GM18498 (cell line): ENCODE results near the gene HLA-DMB.
"Not testable (repeated sequence)": the region's sequence is repeated elsewhere in the genome, so short reads cannot be mapped to it uniquely, and the experiment has no call there.

Experiments used
- ATAC-seq: cut with Tn5 transposase; IDR thresholded peaks from one replicate; pipeline ENCODE4 v1.9.1; 2021; ENCODE audit warnings: mild to moderate bottlenecking, moderate library complexity; ENCODE audit not compliant: unreplicated experiment

HLA-DMB gene

DNA sequence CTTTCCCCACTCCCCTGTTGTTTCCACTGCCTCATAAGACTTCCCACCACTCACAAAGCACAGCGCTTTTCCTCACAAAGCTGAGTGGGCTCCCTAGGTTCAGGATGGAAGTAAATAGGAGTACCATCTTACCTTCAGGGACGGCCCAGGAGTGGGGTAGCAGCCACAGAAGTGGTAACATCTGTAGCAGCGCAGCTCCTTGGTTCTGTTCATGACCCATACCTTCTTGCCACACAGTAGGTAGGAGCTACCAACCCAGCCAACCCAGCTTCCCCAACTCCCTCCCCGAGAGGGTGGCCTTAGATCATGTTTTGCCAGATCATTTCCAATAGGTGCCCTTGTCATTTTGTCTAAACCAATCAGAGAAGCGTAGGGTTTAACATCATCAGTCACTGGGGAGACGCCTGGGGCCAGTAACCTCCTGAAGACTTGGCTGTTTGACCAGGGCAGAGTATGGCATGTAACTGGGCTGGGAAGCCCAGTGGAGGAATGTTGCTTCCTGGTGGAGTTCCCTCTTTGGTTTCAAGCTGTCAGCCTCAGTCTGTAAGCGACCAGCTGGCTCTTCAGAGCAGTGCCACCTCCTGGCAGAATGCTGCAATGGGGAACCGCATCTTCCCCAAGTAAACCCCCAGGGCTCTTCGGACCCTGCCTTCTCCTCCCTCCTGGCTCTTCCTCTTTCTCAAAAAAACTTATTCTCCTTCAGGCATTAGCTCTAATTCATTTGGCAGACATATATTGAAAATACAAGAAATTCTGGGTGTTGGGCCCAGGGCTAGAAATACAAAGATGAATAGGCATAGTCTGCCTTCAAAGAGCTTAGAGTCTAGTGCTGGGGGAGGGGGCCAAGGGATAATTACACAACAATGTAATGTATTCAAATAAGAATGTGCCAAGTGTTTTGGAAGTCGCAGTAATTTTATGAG, 12.2 kb upstream of the HLA-DMB start, which contains the start of gene HLA-DMA:
Gene HLA-DMA (minus strand): TSS at position 281 of the 923 bp plus-strand sequence. CDS start 61 bp downstream, at position 220.
- ATAC-seq: peak; percentile 88

DNA sequence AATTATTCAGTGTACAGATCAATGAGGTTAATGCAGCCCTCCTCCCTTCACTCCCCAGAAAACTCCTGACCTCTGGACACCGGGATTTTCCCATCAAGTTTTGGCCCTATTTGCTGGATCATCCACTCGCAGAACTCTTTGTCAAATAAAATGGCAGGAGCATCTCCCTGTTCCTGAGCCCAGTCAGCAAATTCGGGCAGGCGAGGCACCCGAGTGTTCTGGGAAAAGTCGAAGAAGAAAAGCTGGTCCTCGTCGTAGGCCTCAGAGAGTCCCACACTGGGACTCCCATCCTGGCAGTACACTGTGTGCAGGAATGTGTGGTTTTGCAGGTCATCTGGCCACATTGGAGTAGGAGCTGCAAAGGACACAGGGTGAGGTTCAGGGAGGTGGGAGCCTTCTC, 9.6 kb upstream of the HLA-DMB start:
- ATAC-seq: no peak

DNA sequence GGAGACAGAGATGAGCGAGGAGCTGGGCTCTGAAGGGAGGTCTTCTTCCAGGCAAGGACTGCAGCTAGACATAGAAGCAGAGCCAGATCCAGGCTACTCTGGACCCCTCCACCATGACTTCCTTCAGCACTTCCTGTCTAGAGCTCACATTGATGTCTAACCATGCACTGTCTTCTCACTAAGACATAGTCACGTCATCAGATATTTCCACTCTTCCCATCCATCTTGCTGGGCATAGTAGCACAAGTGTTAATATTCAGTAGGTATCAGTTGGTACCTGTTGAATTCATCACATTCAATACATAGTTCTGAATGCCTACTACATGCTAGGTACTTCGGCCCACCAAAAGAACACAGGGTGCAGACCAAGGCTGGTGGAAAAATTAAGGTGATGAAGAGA, 9.2 kb upstream of the HLA-DMB start:
- ATAC-seq: no peak

DNA sequence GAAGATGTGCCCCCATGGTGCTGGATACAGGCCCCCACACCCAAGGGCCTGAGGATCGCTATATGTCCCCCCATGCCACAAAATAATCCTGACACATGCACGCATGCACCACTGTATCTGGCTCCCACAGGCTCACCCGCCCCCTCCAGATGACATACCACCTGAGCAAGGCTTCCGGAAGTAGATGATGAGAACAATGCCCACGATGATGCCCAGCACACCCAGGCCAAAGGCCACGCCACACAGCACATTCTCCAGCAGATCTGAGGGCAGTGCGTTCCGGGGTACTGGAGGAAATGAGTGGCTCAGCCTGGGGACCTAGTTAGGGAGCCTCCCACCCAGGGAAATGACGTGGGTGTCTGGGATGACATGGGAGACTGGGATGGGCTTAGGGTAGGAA, 8.3 kb upstream of the HLA-DMB start:
- no peak for ATAC-seq

DNA sequence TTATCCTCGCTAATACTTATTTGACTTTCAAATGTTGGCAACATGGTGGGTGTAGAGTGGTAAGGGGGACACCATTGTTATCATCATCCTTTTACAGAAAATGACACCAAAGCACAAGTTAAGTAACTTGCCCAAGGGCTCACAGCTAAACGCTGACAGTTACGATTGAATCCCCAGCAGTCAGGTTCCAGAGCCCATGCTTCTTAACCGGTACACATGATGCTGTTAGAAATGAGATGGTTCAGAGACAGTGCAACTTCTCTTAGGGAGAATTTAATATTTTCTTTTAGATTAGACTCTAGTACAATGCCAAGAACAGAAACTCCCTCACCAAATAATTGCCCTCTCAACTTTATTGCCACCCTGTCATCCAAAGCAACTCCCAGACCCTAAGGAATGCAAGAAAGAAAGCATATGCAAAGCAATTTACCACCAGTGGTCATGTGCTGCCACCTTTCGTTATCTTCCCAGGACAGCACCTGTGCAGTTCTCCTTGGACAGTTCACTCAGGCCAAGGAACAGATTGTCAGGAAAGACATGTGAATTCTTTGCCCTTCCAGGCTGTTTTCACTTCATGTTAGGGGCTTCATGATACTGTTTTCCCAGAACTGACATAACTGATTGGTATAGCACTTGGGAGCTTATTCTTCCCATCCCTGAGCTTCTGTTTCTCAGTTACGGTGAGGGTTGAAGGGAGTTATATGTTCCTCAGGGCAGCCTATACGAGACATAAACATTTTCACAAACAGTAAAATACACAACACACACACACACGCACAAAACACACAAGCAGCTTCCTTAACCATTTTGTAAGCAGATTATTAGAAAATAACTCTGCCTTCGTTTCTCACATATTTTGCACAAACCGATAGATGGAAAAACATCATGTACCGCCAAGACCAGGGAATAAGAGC, 7.0 kb upstream of the HLA-DMB start:
- no peak for ATAC-seq

DNA sequence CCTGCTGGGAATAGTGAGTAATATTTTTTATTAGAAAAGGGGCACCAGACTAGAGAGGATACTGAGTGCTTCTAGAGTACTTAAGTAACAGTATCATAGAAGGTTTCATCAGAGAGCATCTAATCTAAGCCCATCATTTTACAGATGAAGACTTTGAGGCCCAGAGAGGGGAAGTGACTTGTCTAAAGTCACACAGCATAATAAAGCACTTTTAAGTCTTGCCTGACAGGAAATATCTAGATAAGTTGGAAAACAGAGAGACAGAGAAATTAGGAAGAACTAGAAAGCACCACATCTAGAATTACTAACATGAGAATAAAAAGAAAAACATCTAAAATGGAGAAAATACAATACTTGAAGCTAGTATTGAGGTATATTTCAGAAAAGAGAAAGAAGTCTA, 6.1 kb upstream of the HLA-DMB start:
- no peak for ATAC-seq

DNA sequence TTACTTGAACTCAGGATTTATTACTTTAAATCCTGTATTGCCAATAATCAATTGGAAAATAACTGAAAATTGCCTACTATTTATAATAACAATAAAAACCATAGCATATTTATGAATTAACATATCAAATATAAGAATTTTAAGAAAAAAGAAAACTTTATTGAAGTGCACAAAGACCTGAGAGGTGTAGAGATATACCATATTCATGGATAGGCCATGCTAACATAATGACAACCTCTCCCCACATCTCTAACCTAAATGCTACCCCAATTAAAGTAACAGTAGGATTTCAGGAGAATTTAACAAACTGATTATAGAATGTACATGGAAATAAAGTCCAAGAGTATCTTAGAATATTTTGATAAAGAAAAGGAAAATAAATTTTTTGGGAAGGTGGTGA, 5.1 kb upstream of the HLA-DMB start:
- ATAC-seq: no peak

DNA sequence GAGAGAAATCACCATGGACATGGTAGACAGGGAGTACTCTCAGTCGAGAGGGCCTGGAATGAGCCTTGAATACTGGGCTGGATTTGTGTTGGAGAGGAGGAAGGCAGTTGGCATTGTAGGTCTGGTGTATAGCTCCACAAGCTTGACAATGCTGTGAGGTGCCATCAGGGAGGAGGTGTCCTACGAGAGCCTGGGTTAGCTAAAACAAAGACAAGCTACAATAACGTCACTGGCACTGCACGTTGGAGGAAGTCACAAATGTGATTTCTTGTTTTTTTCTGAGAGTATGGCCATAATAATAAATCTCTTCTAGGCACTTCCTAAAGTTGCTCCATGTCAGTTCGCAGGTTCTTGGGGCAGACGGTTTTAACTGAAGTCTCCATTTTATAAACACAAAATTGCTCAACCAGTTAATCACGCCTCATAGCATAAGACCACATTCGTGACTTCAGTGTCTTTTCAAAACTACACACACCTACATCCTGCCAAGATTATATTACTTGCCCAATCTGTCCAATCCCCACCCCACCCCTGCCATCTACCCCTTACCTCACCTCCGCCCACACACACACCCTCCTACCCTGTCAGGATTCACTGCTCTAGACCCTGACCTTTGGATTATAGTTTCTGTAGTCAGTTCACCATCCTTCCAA, 4.4 kb upstream of the HLA-DMB start:
- ATAC-seq: no peak

DNA sequence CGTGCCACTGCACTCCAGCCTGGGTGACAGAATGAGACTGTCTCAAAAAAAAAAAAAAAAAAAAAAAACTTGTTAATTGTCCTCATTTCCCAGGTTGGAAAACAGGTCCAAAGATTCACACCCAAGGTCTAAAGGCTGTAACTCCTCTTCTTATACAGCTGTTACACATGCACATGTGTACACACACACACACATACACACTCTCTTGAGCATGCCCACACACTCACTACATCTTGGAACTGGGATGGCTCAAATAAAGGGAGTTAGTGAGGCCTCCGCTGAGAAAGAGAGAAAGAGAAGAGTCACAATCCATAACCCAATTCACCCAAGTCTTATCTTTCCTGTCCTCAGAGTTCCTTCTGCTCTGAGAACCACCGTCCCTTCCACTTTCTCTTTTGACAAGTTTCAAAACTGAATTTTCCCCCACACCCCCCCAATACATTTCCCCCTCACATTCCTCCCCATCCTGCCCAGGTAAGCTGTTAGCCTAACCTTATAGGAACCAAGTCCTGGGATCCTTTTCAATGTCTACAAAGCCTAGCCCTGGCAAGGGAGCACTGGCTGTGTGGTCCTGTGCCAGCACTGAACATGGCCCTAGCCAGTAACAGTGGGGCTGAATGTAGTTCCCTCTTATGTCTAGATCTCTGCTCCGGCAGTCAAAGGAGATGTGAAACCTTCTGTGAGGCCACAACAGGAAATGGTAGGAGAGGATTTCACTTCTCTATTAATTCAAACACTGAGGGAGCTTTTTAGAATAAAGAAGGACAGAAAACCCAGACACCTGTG, 3.2 kb upstream of the HLA-DMB start:
- ATAC-seq: peak; percentile 45

DNA sequence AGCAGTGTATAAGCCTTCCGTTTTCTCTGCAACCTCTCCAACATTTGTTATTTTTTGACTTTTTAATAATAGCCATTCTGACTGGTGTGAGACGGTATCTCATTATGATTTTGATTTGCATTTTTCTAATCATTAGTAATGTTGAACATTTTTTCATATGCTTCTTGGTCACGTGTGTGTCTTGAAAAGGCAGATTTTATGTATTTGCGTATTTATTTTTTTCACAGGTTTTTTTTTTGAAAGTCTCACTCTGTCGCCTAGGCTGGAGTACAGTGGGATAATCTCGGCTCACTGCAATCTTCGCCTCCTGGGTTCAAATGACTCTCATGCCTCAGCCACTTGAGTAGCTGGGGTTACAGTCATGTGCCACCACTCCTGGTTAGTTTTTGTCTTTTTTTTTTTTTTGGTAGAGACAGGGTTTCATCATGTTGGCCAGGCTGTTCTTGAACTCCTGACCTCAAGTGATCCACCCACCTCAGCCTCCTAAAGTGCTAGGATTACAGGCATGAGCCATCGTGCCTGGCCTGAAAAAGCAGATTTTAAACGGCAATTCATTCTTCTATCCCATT, 1.8 kb upstream of the HLA-DMB start:
- ATAC-seq: not testable (repeated sequence)

DNA sequence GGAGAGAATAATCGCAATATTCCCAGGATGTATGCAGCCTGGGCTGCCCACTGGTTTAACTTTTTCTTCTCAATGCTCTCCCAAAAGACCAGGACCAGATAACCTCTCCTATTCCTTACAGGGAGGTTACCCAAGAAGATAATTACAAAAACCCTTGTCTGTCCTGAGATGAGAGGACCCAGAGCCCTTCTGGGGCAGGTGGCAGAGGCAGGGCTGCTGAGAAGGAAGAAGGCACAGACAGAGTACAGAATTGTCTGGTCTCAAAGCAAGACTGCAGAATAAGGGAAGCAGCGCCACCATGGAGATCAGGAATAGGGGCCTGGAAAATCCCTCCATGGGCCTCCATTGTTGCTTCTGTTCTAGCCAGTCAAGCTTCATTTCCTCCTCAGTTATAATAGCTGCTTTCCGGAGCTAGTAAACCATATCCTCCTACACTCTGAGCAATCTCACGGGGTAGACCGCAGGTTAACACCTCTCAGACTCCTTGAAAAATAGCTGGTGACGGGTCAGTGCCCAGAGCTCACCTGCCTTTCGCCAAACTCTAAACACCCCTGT, 463 bp upstream of the HLA-DMB start:
- ATAC-seq: peak; percentile 57

DNA sequence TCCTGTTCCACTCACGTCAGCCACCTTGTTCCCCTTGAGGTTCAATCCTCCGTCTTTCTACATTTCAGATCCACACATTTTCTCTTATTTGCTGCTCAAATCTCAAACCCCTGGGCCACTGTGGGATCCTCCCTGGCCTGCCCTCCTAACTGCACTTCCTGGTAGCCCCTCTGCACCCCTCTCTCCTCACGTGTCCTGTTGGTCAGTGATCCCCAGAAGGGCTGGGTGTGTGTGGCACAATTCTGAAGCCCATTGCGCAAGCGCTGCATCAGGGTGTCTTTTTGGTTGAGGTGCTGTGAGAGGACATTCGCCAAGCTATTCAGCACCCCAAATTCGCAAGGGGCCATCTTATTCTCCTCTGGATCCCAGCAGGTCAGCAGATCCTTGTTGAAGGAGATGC, 2.3 kb downstream of the HLA-DMB start:
- ATAC-seq: no peak

DNA sequence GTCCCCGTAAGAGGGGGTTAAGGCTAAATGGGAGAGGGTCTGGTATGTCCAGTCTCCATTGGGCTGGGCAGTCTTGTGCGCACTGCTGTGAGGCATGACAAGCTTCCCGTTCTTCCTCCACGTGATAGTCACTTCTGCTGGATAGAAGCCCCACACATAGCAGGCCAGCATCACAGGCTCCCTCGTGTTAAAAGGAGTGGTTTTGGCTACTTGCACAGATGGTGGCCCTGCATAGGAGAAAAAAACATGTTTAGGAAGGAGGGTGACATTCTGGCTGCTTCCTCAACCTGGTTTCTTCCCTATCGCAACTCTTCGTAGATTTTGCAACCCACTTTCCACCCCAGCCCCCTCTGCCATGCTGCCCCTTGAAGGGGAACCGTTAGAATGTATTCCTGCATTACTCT, 3.6 kb downstream of the HLA-DMB start:
- ATAC-seq: no peak

DNA sequence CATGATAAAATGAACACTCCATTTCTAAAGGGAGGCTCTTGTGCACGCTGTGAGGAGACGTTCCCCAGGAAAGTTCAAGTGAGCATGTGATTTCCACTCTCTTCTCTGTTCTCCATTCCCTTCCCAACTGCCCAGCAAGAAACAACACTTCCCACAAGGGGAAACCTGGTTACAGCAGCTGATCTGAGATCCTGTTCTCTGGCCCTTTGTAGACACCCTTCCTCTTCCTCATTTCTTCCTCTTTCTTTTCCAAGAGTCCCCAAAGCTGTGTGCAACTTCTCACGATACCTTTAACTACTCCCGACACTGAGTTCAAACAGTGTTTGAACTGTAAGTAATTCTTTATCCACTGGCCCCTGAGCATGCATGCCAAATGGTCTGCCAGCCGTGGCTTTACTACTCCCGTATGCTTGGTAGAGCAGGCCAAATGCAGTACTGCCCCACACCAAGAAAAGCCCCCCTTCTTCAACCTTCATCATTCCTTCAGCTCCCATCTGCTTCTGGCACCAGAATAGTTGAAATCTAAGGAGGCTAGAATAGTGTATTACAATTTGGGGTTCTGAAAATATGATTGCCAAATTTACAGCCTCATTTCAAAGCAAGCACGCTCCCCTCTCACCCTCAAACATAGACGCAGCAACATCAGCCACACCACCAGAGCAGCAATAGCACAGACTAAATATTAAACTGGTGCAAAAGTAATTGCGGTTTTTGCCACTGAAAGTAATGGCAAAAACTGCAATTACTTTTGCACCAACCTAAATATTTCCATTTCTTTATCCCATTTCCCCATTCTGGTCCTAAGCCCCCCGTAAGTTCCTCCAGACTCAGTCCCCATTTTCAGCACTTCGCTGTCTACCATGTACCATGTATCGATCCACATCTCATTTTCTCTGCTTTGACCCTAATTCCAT, 4.3 kb downstream of the HLA-DMB start:
- no peak for ATAC-seq

DNA sequence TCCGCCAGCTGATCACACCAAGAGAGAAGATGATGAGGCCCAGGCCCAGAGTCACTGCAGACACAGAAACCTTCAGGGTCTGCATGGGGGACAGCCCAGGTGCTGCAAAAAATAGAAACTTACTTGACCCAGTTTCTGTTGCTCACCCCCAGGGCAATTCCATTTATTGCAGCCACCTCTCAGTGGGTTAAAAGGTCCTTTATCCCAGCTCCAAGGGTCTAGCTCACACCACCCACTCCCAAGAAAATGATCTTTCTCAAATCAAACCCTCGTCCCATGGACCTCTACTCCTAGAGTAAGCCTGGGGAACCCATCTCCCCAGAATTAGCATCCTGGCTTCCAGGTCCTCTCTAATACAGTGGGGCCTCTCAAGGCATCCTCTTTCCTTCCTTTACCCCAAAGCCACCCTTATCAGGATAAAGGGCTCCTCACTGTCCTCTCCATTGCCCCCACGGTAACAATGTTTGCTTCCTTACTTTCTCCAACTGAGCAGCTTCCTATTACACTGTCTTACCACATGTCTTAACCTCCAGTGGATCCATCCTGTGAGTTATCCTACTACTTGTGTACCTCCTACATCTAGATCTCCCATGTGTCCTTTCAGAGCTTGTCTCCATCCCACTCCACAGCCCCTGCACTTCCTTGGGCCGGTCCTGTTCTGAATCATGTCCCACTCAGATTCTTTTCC, 5.1 kb downstream of the HLA-DMB start:
- ATAC-seq: no peak

DNA sequence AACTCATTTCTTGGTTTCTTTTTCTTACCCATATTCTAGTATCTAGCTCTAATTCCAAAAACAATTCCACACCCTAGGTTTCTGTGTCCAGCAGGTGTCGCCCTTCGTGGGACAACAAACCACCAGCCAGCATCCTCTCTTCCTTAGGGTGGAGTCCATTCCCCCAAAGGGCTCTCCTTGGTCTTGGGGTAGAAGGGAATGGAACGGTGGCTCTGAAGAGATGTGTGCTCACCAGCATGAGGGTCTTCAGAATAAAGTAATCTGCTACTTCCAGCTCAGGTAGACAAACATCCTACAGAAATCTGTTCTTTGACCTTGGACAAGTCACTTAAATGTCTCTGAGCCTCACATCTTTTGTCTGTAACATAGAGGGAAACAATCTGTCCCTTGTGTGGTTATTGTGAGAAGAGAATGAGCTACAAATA, 7.2 kb downstream of the HLA-DMB start:
- ATAC-seq: no peak

DNA sequence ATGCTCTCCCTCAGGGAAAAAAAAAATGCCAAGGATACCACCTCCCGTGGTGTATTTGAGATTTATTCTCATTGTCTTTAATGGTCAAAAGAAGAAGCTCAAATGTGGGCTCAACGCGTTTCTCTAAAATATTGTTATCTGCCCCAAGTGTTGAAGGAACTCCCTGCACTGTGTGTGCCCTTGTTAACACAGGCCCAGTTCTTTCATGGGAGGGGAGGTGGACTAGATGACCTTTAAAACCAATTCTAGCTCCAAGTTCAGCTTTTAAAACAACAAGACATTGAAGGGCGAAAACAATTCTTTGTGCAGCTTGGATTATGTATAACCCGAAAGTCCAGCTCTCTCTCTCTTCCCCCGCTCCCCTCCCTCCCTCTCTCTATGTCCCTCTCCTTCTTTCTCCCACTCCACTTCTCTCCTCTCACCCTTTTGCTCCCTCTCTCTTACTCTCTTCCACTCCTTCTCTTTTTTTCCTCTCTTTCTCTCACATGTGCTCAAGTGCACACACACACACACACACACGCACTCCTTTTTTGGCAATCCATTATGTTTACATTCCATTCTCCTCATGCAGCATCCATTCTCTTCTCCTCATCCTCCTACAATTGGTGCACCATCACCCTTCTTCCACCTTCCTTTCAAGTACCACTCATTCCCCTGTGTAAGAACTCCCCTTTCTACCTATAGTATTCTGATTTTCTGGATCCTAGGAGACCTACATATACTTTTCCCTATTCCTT, 8.5 kb downstream of the HLA-DMB start:
- no peak for ATAC-seq
